ENCODE measurements around the gene GOPC.

The GOPC gene

GRCh38 chr6:117550078-117550600, 52.2 kb downstream of the GOPC start:
- no peak for TF ChIP-seq CTCF (IDR thresholded peaks at IDR 0.05; ENCODE audit: control insufficient read depth, extremely low read depth, insufficient read depth)
- DNase-seq (ENCODE audit: low read depth) = no peak

GRCh38 chr6:117549611-117550010, 52.7 kb downstream of the GOPC start:
- no peak for TF ChIP-seq CTCF (IDR thresholded peaks at IDR 0.05; ENCODE audit: control insufficient read depth, extremely low read depth, insufficient read depth)
- DNase-seq (ENCODE audit: low read depth) = no peak

More at GRCh38 chr6:117550078-117550600, 52.2 kb downstream of the GOPC start:
- no peak overlapping the region for H3K4me3 ChIP-seq (ENCODE audit: low read depth, low read length)

GRCh38 chr6:117548797-117549301, 53.5 kb downstream of the GOPC start:
- no peak overlapping the region for H3K4me3 ChIP-seq (ENCODE audit: low read depth, low read length)
- no peak for DNase-seq (ENCODE audit: low read depth)
- TF ChIP-seq CTCF (IDR thresholded peaks at IDR 0.05; ENCODE audit: control insufficient read depth, extremely low read depth, insufficient read depth) = no peak

More at GRCh38 chr6:117549611-117550010, 52.7 kb downstream of the GOPC start:
- no peak overlapping the region for H3K4me3 ChIP-seq (ENCODE audit: low read depth, low read length)

- TF ChIP-seq CTCF (IDR thresholded peaks at IDR 0.05; ENCODE audit: control insufficient read depth, extremely low read depth, insufficient read depth) = no peak
- no peak overlapping the region for H3K4me3 ChIP-seq (ENCODE audit: low read depth, low read length)
- DNase-seq (ENCODE audit: low read depth) = no peak
These were observed 54.4 kb downstream of the GOPC start for GRCh38 chr6:117547688-117548621.

- TF ChIP-seq CTCF (IDR thresholded peaks at IDR 0.05; ENCODE audit: control insufficient read depth, extremely low read depth, insufficient read depth) = no peak
These were observed 55.6 kb downstream of the GOPC start for GRCh38 chr6:117546674-117547073.

GRCh38 chr6:117545161-117545595, 57.1 kb downstream of the GOPC start:
- no peak for DNase-seq (ENCODE audit: low read depth)
- TF ChIP-seq CTCF (IDR thresholded peaks at IDR 0.05; ENCODE audit: control insufficient read depth, extremely low read depth, insufficient read depth) = no peak
- H3K4me3 ChIP-seq (ENCODE audit: low read depth, low read length) = no peak overlapping the region

More at GRCh38 chr6:117546674-117547073, 55.6 kb downstream of the GOPC start:
- H3K4me3 ChIP-seq (ENCODE audit: low read depth, low read length) = no peak overlapping the region
- no peak for DNase-seq (ENCODE audit: low read depth)
